Adrenal gland (tissue), 5 donors: Measurements from ENCODE around the gene SLITRK5.

ENCODE experiments used
- CTCF ChIP-seq, 6 experiments: fragments of 450-650 bp in 4 of 6; fragments of 200-600 bp in 2 of 6; sonication (generic) in 1 of 6; IDR thresholded peaks; 1 replicate in 5 of 6; 2 replicates in 1 of 6; pipeline versions ENCODE4 v1.5.1 to v1.8.0; 2016 to 2021; ENCODE audit warnings: antibody characterized with exemption in 6 of 6, mild to moderate bottlenecking in 2 of 6, moderate library complexity in 1 of 6
- POLR2A ChIP-seq, 2 donors: fragments of 450-650 bp; IDR thresholded peaks; one replicate each; pipeline ENCODE4 v1.6.1; 2017; ENCODE audit warnings: antibody characterized with exemption in 2 of 2, mild to moderate bottlenecking in 2 of 2, moderate library complexity in 1 of 2
- donor health status: DM: no; HTN: no; CAD: no.

GRCh38 chr13:87680298-87680697 is 9.1 kb downstream of the SLITRK5 start:
- TF ChIP-seq POLR2A (IDR thresholded peaks at IDR 0.05) (no peak), CTCF (IDR thresholded peaks at IDR 0.05) (no peak)
